Activated T-helper 1 cell treated with anti-CD3 and anti-CD28 coated beads, Interleukin-2, amount 50 U/mL, for 16 hours (primary cell): ENCODE measurements around the gene UBALD1.
"Not testable (repeated sequence)": the region's sequence is repeated elsewhere in the genome, so short reads cannot be mapped to it uniquely, and the experiment has no call there.

Experiments used
- DNase-seq, 2 donors: peaks; one replicate each; pipeline ENCODE4 v3.0.0-alpha.2; 2020; ENCODE audit warnings: low read depth in 1 of 2, low spot score in 1 of 2

UBALD1 gene

GRCh38 chr16:4599037-4599436, 15.7 kb downstream of the UBALD1 start:
- DNase-seq: no peak

- no peak for DNase-seq
These were observed 17.5 kb downstream of the UBALD1 start for GRCh38 chr16:4597174-4597573.

- no peak for DNase-seq
These were observed 20.0 kb downstream of the UBALD1 start for GRCh38 chr16:4594433-4595410.

GRCh38 chr16:4593086-4593485, 21.6 kb downstream of the UBALD1 start:
- DNase-seq: no peak

- DNase-seq: no peak
These were observed 22.8 kb downstream of the UBALD1 start for GRCh38 chr16:4591706-4592470.

- no peak for DNase-seq
These were observed 23.5 kb downstream of the UBALD1 start for GRCh38 chr16:4591191-4591590.

- DNase-seq: no peak
These were observed 25.7 kb downstream of the UBALD1 start for GRCh38 chr16:4588961-4589360.

GRCh38 chr16:4588386-4588785, 26.3 kb downstream of the UBALD1 start:
- DNase-seq: no peak

GRCh38 chr16:4586291-4586690, 28.4 kb downstream of the UBALD1 start:
- no peak for DNase-seq

- DNase-seq: no peak
These were observed 30.8 kb downstream of the UBALD1 start for GRCh38 chr16:4583906-4584305.

GRCh38 chr16:4580250-4580649, 34.4 kb downstream of the UBALD1 start:
- no peak for DNase-seq

GRCh38 chr16:4578961-4579530, 35.6 kb downstream of the UBALD1 start:
- DNase-seq: no peak

GRCh38 chr16:4576008-4576407, 38.7 kb downstream of the UBALD1 start:
- no peak for DNase-seq

GRCh38 chr16:4574919-4575705, 39.6 kb downstream of the UBALD1 start:
- DNase-seq: no peak

- not testable (repeated sequence) for DNase-seq
These were observed 40.8 kb downstream of the UBALD1 start for GRCh38 chr16:4573926-4574325.

GRCh38 chr16:4572715-4573114, 42.0 kb downstream of the UBALD1 start:
- no peak for DNase-seq

- DNase-seq: no peak
These were observed 43.9 kb downstream of the UBALD1 start for GRCh38 chr16:4570688-4571321.

- no peak for DNase-seq
These were observed 44.6 kb downstream of the UBALD1 start for GRCh38 chr16:4570086-4570485.

GRCh38 chr16:4566144-4566543, 48.5 kb downstream of the UBALD1 start:
- no peak for DNase-seq

- DNase-seq: no peak
These were observed 49.9 kb downstream of the UBALD1 start for GRCh38 chr16:4564661-4565267.
